ENCODE data around the gene UMODL1.

DNA sequence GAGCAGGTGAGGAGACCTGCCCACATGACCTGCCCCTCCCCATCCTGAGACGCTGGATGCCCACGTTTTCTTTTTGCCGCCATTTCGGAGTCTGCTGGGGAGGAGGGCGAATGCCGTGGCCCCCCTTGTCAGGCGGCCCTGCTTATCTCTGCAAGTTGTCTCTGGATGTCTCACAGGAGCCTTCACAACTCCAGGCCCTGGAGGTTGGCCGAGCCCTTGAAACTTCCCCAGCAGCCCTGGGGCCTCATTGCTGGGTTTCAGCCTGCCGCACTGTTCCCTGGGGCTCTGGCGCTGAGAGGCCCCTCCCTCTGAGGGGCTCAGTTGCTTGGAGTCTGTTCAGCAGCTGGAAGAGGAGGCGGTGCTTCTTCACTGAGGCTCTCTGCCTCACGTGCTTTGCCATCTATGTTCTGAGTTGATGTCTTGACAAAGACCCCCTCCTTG lies 31.2 kb upstream of the UMODL1 start:
- TF ChIP-seq POLR2A (IDR thresholded peaks at IDR 0.05; ENCODE audit: extremely low read depth, insufficient read length): no peak
- no peak for TF ChIP-seq CTCF (IDR thresholded peaks at IDR 0.05; ENCODE audit: low read depth, low read length)
- TF ChIP-seq MAX (IDR thresholded peaks at IDR 0.05; ENCODE audit: low read depth, low read length): no peak
- no peak for TF ChIP-seq MYC (IDR thresholded peaks at IDR 0.05; ENCODE audit: low read depth, low read length)

Measured in NB4 (cell line).